GM18498 (cell line): ENCODE results near the gene TRPV6.

ENCODE experiments used
- ATAC-seq: cut with Tn5 transposase; IDR thresholded peaks from one replicate; pipeline ENCODE4 v1.9.1; 2021; ENCODE audit warnings: mild to moderate bottlenecking, moderate library complexity; ENCODE audit not compliant: unreplicated experiment

Gene TRPV6

DNA sequence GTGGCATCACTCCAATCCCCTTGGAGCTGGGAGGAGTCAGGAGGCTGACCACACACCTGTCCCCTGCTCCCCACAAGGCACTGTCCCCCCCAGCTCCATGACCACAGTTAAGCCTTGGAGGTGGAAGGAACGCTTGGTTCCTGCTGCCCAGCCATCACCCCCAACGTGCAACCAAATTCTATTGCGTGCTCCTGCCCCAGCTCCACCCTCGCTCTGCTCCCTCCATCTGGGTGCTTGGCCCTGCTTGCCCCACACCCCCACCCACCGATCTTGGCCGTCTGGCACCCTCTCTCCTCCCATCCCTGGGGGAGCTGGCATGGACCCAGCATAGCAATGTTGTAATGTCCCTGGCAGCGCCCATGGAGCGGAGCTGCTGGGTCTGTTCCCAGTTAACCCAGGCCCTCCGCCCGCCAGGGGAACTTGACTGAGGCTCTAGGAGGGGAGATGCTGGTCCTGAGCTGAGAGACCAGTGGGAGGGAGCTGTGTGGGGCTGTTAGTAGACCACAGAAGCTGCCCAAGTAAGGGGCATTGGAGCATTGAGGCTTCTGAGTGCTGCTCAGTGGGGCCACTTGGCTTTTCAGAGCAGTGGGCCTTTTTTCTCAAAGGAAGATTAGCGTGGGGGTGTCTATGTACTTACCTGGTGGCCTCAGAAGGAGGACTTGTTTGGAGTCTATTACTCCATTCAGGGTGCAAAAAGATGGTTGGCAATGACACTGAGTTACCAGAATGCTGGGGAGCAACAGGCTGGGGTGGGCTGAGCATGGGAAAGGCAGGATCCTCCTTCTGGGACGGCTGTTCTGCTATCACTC lies 29.6 kb downstream of the TRPV6 start:
- no peak for ATAC-seq

DNA sequence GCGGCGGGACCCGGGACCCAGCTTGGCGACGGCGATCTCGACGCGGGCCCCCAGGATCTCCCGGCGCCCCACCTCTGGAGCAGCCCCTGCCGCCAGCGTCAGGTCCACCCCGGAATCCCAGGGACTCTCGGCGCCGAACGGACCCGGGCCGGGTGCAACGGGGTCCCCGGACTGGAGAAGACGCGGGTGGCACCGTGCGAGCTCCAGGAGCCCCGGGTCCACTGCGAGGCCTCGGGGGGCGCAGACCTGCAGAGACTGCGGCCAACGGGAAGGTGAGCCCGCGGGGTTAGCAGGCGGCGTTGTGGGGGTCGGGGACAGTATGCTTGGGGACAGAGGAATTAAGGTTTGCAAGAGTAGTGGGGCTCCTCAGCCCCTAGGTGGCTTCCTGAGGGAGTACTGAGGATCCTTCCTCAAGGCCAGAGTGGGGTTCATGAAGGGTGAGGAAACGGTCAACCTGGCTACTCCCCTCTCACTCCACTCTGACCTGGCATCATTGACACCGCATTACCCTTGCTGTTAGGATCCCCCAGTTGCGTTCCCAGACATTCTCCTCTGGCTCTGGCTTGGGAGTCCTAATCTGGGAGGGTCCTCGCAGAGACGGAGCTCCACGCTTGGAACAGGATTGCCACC lies 30.3 kb downstream of the TRPV6 start:
- peak; percentile 6 for ATAC-seq

DNA sequence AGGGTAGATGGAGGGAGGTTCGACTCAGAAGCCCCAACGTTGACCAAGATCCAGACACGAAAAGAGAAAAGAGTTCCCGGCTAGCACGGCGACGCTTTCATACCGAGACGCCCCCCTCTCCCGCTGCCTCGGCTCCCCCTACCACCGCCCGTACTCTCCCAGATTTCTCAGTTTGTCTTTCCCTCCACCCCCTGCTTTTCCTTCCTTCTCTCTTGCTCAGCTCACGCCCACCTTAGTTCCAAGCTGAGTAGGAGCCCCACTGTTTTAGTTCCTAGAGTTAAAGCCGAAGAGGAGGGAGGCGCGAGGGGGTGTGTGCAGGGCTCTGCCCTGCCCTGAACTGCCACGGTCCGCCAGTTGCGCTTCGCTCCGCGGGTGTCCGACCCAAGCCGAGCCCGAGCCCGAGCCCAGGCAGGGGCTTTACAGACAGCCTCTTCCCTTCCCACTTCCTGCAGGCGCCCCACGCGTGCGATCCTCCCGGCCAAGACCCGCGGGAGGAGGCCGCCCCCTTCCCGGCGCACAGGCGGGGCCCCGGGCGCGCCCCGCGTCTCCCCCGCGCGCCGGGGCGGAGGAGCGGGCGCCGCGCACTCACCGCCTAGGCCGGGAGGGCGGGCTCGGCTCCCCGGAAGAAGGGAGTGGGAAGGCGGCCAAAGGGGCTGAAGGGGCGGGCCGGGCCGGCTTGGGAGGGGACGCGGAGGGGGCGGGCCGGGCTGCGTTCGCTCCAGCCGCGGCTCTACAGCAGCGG lies 31.0 kb downstream of the TRPV6 start, which contains the start of gene EPHB6:
TSS of gene EPHB6 (plus strand) at position 705 of the 742 bp plus-strand sequence. CDS start 8,152 bp downstream, outside the sequence.
- peak; percentile 65 for ATAC-seq

DNA sequence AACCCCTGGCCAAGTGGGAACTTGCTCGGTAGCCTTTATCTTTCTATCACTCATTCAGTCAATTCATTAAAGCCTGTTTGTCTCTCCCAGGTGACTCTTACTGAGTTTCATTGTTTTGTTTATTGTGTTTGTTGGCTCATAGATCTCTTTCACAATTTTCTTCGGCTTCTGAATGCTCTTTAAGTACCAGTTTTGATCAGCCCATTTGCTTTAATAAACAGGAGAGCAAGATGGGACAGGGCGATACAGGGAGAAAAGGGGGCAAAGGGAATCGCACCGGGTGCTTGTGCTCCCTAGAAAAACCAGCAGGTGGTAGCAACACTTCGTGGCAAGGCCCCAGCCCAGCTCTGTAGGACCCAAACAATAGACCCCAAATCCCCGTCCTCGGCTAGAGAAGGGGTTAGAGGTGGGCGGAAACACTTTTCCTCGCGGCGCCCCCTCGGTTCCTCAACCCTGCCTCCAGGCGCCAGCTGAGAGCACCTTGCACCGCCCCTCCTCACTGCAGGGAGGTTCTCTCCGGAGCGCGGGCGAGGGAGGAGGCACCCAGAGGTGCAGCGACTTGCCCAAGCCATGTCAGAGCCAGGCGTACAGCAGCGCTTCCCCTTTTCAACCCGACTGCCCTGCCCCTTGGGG lies 31.7 kb downstream of the TRPV6 start:
- ATAC-seq = peak; percentile 87

DNA sequence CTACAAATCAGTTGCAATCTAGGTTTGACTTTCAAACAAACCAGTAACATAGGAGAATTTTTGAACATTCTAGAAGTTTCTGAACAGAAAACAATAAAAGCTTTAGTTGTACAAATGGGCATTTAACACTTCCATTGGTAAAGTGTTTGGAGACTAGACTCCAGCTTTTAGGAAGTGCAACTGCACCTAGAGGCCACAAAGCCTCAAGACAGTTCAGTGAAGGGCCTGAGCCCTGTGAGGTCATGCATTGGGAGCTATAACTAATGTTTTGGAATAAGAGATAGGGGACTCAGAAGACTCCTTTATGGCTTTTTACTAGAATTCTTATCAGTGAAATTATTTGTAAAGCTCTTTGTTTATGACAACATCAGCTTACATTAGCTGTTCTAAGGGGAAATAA lies 33.6 kb downstream of the TRPV6 start:
- no peak for ATAC-seq

DNA sequence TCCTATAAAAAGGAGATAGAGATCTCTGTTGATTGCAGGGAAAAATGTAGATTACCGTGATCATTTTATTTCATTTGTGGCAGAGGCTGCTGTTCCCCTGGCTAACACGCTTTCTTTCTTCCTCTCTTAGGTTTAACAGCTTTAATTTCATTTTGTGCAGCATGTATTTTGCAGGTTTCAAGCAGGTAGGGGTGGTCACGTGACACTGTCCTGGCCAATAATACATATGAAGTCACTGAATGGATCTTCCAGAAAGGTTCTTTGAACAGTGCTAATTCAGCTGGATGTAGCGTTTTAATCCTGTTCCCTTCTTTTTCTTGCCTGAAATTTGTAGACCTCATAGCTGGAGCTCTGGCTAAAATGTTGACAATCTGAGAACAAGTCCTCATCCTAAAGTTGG lies 34.3 kb downstream of the TRPV6 start:
- ATAC-seq = no peak

DNA sequence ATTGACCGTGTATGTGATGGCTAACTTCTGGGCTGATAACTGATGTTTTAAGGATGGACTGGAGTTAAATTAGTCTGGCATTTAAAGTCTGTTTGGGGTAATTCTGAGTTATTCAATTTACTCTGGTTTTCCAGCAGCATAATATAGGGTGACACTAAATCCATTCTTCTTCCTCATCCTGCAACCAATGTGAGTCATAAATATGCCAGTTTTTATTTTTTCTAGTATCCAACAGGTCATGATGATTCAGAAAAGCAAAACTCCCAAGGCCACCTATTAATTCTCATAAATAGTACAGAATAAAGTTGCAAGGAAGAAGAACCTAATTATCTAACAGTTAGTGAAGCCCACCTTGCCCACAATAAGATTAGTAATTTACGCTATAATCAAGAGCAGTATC lies 38.2 kb downstream of the TRPV6 start:
- ATAC-seq = no peak

DNA sequence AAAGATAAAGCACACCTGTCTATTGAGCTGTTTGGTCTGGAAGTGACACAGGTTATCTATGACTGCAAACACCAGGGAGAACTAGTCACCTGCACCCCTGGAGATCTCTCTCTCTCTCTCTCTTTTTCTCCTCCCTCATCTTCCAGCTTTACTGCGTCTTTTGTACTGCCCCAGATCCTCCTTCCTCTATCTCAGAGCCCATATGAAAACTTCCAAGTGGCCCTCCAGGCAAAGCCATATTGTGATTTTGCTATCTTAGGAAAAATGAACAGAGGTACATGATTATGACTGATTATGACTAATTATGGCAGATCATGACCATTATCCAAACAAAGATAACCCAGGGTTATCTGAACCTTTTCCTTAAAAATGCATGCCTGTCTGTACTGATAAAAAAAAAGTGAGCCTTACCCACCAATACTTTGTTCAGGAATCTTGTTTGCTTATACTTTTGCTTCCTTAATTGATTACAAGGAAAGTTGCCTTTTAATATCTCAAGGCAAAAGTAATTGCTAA lies 43.2 kb downstream of the TRPV6 start:
- no peak for ATAC-seq

DNA sequence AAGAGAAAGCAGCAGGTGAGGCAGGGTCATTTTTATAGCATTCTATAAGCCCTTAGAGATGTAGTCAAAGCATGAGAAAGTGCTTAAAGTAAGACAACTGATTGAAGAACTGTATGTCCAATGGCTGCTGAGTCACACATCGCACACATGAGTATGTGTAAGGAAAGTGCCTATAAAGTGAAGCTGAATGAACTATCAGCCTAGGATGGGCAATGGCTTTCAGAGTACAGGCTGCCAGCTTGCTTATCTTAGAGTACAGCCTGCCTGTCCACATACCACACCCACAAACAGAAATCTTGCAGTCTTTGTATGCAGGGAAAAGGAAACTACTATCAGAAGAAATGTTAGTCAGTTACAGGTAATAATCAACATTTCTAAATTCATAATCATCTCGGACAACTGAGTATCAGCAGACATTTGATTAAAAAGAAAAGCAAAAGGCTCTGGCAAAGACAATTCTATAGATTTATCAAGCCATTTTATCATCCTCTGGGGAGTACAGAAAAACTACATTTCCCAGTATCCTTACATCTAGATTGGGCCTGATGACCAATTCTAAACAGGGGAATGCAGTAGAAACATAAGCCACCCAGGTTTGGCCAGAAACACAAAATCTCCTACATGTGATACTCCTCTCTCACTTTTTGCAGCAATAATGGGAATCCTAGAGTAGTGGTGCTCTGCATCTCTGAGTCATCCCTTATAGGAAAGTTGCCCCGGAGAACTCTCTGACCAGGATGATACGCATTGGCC lies 46.9 kb downstream of the TRPV6 start:
- no peak for ATAC-seq

DNA sequence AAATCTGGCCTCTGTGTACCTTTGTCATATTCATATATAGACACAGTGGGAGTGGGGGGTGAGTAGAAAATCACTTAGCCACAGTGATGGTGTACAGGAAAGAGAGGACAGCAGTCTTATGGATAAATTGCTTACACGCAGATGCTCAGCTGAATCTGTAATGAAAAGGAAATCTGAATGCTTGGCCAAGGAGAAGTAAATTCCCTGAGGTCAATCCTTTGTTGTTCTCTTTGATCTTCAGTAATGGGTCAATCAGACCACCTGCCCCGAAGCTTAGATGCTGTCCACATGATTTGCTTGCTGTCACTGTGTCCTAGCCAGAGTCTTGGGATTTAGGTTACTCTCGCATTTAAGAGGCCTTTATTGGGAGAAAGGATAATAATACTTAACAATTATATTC lies 49.1 kb downstream of the TRPV6 start:
- ATAC-seq = no peak

DNA sequence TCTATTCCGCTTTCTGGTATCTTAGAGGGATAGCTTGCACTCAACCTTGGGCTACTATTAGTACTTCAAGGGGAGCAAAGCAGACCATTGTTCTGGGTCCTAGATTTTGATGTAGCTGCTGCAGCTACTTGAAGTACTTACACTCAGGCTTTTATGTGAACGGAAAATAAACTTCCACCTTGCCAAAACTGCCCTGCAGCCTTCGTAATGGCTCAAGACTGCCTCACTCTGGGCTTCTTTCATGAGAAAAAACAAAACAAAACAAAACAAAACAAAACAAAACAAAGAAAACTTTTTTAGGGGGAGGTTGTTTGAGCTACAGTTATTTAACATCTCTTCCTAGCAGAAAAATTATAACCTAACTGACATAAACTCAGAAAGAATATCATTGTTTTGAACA lies 50.1 kb downstream of the TRPV6 start:
- ATAC-seq = no peak

DNA sequence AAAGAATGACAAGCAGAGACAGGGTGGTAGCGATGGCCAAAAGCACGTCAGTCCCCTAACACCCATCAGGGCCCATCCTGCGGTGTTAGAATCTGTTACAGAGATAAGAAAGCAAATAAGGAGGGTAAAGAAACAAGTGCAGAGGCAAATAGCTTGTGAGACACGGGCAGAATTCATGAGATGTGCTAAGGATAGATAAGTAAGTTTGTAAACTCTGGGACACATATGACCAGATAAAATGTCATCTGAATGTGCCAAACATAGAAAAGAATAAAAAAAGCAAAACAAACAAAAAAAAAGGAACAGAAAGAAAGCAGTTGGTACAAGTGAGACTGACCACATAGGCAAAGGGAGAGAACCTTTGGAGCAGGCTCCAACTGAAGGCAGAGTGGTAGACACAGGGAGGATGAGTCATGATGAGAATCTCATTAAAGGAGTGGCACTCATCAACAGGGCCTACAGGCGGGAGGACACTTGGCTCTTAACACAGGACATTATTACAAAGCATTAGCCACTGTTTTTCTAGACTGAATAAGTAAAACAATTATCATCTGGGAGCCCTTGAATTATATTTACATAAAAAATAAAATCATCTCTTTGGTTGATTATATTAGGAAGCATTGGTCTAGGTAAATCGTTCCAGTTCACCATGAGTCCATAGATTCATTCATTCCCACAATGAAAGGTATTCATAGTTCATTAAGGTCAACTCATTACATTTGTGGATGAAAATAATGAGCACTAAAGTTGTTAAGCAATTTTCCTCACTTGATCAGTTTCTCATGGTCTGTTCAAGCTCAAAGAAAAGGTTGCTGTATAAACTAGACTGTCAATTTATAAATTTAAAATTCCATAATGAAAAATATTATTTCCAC lies 52.1 kb downstream of the TRPV6 start:
- ATAC-seq = peak; percentile 69

DNA sequence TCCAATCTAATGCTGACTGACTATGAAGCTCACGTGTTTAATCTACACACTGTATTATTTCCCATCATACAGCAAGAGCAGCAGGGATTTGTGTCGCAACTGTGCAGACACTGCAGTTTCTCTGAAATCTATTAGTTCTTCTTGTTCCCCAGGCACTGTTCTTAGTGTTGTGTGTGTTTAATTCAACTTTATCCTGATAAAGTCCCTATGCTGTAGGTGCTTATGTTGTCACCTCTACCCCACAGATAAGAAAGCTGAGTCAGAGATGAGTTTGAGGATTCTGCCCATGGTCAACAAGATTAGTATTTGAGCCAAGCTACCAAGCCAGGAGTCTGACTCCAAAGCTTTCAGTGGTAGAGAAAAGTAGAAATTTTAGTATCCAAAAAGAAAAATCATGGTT lies 53.1 kb downstream of the TRPV6 start:
- no peak for ATAC-seq

DNA sequence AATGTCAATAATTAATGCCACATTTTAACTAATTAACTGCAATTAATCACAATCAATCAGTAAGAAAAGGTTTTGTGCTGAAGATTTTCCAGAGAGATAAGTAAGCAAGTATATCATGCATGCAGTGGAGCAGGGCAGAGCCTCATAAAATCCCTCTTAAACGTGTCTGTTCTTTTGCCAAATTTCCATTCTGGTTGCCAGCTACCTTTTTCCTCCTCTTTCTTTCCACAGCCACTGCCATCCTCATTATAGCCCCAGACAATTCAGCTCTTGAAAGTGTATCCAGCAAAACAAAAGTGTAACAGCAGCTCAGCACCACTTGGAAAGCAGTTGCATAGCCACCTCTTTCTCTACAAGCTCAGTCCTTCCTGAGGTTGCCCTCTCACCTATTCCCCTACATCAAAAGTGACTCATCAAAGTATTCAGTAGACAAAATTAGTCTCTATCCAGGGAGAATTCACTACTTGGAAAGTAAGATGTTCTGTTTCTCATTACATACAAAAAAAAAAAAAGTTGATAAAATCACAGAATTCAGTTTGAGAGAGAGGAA lies 57.5 kb downstream of the TRPV6 start:
- ATAC-seq = no peak

DNA sequence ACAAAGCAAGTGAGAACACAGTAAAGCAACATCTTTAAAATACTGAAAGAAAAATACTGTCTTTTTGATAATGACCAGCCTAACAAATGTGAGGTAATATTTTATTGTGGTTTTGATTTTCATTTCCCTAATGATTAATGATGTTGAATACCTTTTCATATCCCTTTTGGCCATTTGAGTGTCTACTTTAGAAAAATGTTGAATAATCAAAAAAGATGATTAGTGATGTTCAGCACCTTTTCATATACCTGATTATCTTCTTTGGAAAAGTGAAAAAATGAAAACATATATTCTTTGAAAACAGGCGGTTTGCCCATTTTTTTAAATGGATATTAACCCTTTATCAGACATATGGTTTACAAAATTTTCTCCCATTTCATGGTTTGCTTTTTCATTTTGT lies 62.8 kb downstream of the TRPV6 start:
- ATAC-seq = no peak
